Middle frontal gyrus (tissue), 1 donor: ENCODE measurements around the gene SMARCAD1.

Experiments used
- DNase-seq: peaks from one replicate; pipeline ENCODE4 v3.0.0-alpha.2; 2015; ENCODE audit warnings: low spot score; ENCODE audit errors: extremely low spot score

Gene SMARCAD1

GRCh38 chr4:94228493-94229216 is 21.0 kb downstream of the SMARCAD1 start:
- no peak for DNase-seq

GRCh38 chr4:94232519-94232918 is 24.9 kb downstream of the SMARCAD1 start:
- DNase-seq: no peak

GRCh38 chr4:94235825-94236224 is 28.2 kb downstream of the SMARCAD1 start:
- DNase-seq: no peak

GRCh38 chr4:94237271-94237670 is 29.6 kb downstream of the SMARCAD1 start:
- no peak for DNase-seq

GRCh38 chr4:94238160-94238559 is 30.5 kb downstream of the SMARCAD1 start:
- DNase-seq: no peak

GRCh38 chr4:94240384-94240783 is 32.7 kb downstream of the SMARCAD1 start:
- DNase-seq: no peak

- no peak for DNase-seq
Observed at GRCh38 chr4:94244087-94244828, 36.6 kb downstream of the SMARCAD1 start.

GRCh38 chr4:94244829-94245185 is 37.1 kb downstream of the SMARCAD1 start:
- DNase-seq: no peak

- DNase-seq: no peak
Observed at GRCh38 chr4:94251094-94251493, 43.4 kb downstream of the SMARCAD1 start.

- no peak for DNase-seq
Observed at GRCh38 chr4:94253036-94253435, 45.4 kb downstream of the SMARCAD1 start.

- DNase-seq: no peak
Observed at GRCh38 chr4:94256144-94256783, 48.6 kb downstream of the SMARCAD1 start.

- DNase-seq: no peak
Observed at GRCh38 chr4:94256828-94257227, 49.2 kb downstream of the SMARCAD1 start.

- no peak for DNase-seq
Observed at GRCh38 chr4:94262163-94263016, 54.7 kb downstream of the SMARCAD1 start.

- no peak for DNase-seq
Observed at GRCh38 chr4:94267037-94267436, 59.4 kb downstream of the SMARCAD1 start.

GRCh38 chr4:94271248-94271647 is 63.6 kb downstream of the SMARCAD1 start:
- no peak for DNase-seq

GRCh38 chr4:94274912-94275311 is 67.2 kb downstream of the SMARCAD1 start:
- no peak for DNase-seq

GRCh38 chr4:94276204-94276603 is 68.5 kb downstream of the SMARCAD1 start:
- DNase-seq: no peak

- no peak for DNase-seq
Observed at GRCh38 chr4:94277534-94277933, 69.9 kb downstream of the SMARCAD1 start.

- no peak for DNase-seq
Observed at GRCh38 chr4:94278781-94279180, 71.1 kb downstream of the SMARCAD1 start.

GRCh38 chr4:94284889-94285288 is 77.2 kb downstream of the SMARCAD1 start:
- DNase-seq: no peak

- no peak for DNase-seq
Observed at GRCh38 chr4:94285666-94286065, 78.0 kb downstream of the SMARCAD1 start.

- DNase-seq: no peak
Observed at GRCh38 chr4:94290245-94290644, 82.6 kb downstream of the SMARCAD1 start.
